Prostate gland (tissue), 2 donors: ENCODE data around the gene PAXX. TPM values are rescaled to one million over a fixed set of nuclear protein-coding genes. Genes with fewer than 3 reads are reported as not detected.
A peak's percentile ranks its signal among the peaks of the same experiment; 100 is the strongest.

Source experiments
- DNase-seq: peaks from one replicate; pipeline ENCODE4 v3.0.0-alpha.2; 2019; ENCODE audit warnings: low spot score
- H3K27ac ChIP-seq, 2 donors: fragments of 200-600 bp; sonication (generic); 2 replicates each; pipeline ENCODE4 v1.5.1; 2017 to 2019
- H3K27me3 ChIP-seq: fragments of 200-600 bp; sonication (generic); replicated peaks from 2 replicates; pipeline ENCODE4 v1.5.1; 2019; ENCODE audit not compliant: insufficient read depth
- H3K36me3 ChIP-seq, 2 donors: fragments of 200-600 bp; sonication (generic); 1 replicate in 1 of 2; 2 replicates in 1 of 2; pipeline versions ENCODE4 v1.5.1 to v1.8.1; 2017 to 2019
- H3K4me1 ChIP-seq: fragments of 200-600 bp; sonication (generic); replicated peaks from 2 replicates; pipeline ENCODE4 v1.5.1; 2019
- H3K4me3 ChIP-seq, 2 donors: fragments of 200-600 bp; sonication (generic); 2 replicates each; pipeline ENCODE4 v1.5.1; 2017 to 2019
- H3K9me3 ChIP-seq: fragments of 200-600 bp; sonication (generic); 2 replicates; pipeline ENCODE4 v1.5.1; 2017
- POLR2A ChIP-seq: fragments of 450-650 bp; IDR thresholded peaks from one replicate; pipeline ENCODE4 v1.6.1; 2016; ENCODE audit warnings: antibody characterized with exemption, mild to moderate bottlenecking
- POLR2AphosphoS5 ChIP-seq: sonication (generic); formaldehyde crosslinking; IDR thresholded peaks from one replicate; pipeline ENCODE4 v1.6.1; 2017; ENCODE audit warnings: antibody characterized with exemption
- WGBS: methylation state at CpG from one replicate; pipeline ENCODE4 v1.1.5; 2018; 5-methylcytosine and 5-hydroxymethylcytosine counted together
- intact Hi-C: fragments of 100-400 bp; cut with DNase I; formaldehyde crosslinking; loops from one replicate; pipeline ENCODE4 v1.14.2; 2022
- total RNA-seq, 2 donors: library from RNA; depleted of rRNA; stranded (reverse); fragments of >200 nt; gene quantifications; one replicate each; pipeline ENCODE4 v1.1.0, GENCODE V29; 2016
- TF ChIP-seq, protein P1 (sequence below), 4 experiments: fragments of 200-600 bp in 2 of 4; fragments of 450-650 bp in 2 of 4; sonication (generic) in 2 of 4; IDR thresholded peaks; 1 replicate in 3 of 4; 2 replicates in 1 of 4; pipeline ENCODE4 v1.5.1; 2016 to 2019; ENCODE audit warnings: antibody characterized with exemption in 4 of 4, mild to moderate bottlenecking in 2 of 4, moderate library complexity in 2 of 4

Gene PAXX
- total RNA-seq, 2 donors from 2014 or later: 61.6 to 71.8 TPM

GRCh38 chr9:136985027-136985602, 7.1 kb upstream of the PAXX start:
- H3K4me3 ChIP-seq: no peak overlapping the region
- DNase-seq: no peak
- no peaks in the 10 kb centered on the region for H3K36me3 ChIP-seq
- TF ChIP-seq POLR2A (no peak), POLR2AphosphoS5 (no peak)
- TF ChIP-seq, protein P1, sequence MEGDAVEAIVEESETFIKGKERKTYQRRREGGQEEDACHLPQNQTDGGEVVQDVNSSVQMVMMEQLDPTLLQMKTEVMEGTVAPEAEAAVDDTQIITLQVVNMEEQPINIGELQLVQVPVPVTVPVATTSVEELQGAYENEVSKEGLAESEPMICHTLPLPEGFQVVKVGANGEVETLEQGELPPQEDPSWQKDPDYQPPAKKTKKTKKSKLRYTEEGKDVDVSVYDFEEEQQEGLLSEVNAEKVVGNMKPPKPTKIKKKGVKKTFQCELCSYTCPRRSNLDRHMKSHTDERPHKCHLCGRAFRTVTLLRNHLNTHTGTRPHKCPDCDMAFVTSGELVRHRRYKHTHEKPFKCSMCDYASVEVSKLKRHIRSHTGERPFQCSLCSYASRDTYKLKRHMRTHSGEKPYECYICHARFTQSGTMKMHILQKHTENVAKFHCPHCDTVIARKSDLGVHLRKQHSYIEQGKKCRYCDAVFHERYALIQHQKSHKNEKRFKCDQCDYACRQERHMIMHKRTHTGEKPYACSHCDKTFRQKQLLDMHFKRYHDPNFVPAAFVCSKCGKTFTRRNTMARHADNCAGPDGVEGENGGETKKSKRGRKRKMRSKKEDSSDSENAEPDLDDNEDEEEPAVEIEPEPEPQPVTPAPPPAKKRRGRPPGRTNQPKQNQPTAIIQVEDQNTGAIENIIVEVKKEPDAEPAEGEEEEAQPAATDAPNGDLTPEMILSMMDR (IDR thresholded peaks at IDR 0.05): no peak
- peaks cover 1% of the 10 kb centered on the region for H3K27me3 ChIP-seq
- H3K9me3 ChIP-seq: no peaks in the 10 kb centered on the region
- intact Hi-C loops: no loop called here
- no peaks in the 10 kb centered on the region for H3K4me1 ChIP-seq
- no peak overlapping the region for H3K27ac ChIP-seq
- WGBS: 9% methylated on average over 31 of the region's 48 CpGs

DNA sequence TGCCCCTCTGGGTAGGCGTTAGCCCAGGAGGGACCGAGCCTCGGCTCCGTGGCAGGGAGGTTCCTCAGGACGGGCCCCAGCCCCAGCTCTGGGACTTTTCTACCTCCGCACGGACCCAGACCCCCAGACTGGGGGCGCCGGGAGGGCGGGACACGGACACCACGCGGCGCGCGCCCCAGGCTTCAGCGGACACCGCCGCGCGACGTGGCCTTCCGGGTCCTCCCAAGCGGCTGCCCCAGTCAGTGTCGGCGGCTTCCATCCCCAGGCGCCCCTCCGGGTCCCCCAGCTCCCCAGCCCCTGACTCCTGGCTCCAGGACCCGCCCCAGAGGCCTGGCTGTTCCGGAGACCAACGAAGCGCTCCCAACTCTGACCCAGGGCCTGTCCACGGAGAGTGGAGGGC, 6.4 kb upstream of the PAXX start:
- TF ChIP-seq, protein P1 (IDR thresholded peaks at IDR 0.05): no peak
- TF ChIP-seq POLR2AphosphoS5 (no peak), POLR2A (no peak)
- 29% methylated on average over 16 of the region's 33 CpGs for WGBS
- H3K4me1 ChIP-seq: no peaks in the 10 kb centered on the region
- H3K27ac ChIP-seq: no peak overlapping the region
- no peaks in the 10 kb centered on the region for H3K36me3 ChIP-seq
- intact Hi-C loops: no loop called here
- H3K4me3 ChIP-seq: no peak overlapping the region
- DNase-seq: no peak
- H3K27me3 ChIP-seq: peaks cover 1% of the 10 kb centered on the region
- no peaks in the 10 kb centered on the region for H3K9me3 ChIP-seq

- Histone ChIP-seq H3K9me3 (no peaks in the 10 kb centered on the region), H3K4me3 (no peak overlapping the region), H3K4me1 (peaks cover 9% of the 10 kb centered on the region), H3K27ac (peak overlapping the region in 1 of 2 donors; percentile 58), H3K36me3 (no peaks in the 10 kb centered on the region), H3K27me3 (peaks cover 1% of the 10 kb centered on the region)
- DNase-seq: no peak
- TF ChIP-seq POLR2AphosphoS5 (no peak), POLR2A (no peak)
- TF ChIP-seq, protein P1 (IDR thresholded peaks at IDR 0.05): no peak
- intact Hi-C loops: no loop called here
- WGBS: 93% methylated on average over 4 of the region's 4 CpGs
Measured at GRCh38 chr9:136988872-136989271, 3.4 kb upstream of the PAXX start.

DNA sequence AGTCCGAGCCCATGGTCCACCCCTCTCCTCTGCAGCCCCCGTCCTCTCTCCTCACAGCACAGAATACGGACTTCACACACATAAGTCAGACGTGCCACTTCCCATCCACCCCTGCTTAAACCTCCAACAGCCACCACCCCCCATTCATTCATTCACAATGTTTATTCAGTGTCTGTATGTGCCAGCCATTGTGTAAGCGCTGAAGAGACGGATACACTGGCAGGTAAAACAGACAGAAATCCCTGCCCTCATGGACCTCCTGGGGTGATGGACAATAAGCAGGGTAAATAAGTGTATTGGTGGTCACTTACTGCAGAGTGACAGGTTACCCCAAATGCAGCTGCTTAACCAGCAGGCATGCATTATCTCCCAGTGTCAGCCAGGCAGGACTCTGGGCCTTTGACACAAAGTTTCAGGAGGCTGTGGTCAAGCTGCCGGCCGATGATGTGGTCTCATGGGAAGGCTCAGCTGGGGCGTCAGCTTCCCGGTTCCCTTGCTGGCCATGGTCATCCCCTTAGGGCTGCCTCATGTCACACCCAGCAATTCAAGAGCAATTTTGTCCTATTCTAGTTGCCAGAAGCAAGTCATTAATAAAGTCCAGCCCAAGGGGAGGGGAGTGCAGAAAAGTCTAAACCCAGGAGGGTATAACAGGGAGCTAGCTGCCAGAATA, 1.8 kb upstream of the PAXX start:
- intact Hi-C loops: no loop called here
- Histone ChIP-seq H3K9me3 (no peaks in the 10 kb centered on the region), H3K27ac (no peak overlapping the region), H3K36me3 (no peaks in the 10 kb centered on the region), H3K27me3 (no peaks in the 10 kb centered on the region), H3K4me1 (peaks cover 9% of the 10 kb centered on the region), H3K4me3 (no peak overlapping the region)
- WGBS: 76% methylated on average over 10 of the region's 10 CpGs
- no peak for DNase-seq
- TF ChIP-seq, protein P1 (IDR thresholded peaks at IDR 0.05): no peak
- no peak for TF ChIP-seq POLR2AphosphoS5
- TF ChIP-seq POLR2A: no peak
